H1 (cell line): Measurements from ENCODE around the gene GAR1. TPM values are rescaled to one million over a fixed set of nuclear protein-coding genes. Genes with fewer than 3 reads are reported as not detected.

ENCODE experiments used
- FOSL1 ChIP-seq: IDR thresholded peaks from 2 replicates; pipeline ENCODE4 v1.6.1; 2011; ENCODE audit warnings: mild to moderate bottlenecking, low read depth, low read length, moderate library complexity; ENCODE audit not compliant: insufficient read depth
- POLR2A ChIP-seq, 2 experiments: IDR thresholded peaks; 1 replicate in 1 of 2; 2 replicates in 1 of 2; pipeline ENCODE4 v1.6.1; 2011; ENCODE audit warnings: low read depth in 2 of 2, low read length in 2 of 2, mild to moderate bottlenecking in 2 of 2; ENCODE audit errors: control extremely low read depth in 1 of 2
- RAD21 ChIP-seq, 2 experiments: IDR thresholded peaks in 1 of 2; conservative IDR thresholded peaks in 1 of 2; 2 replicates each; pipeline ENCODE4 v1.6.1; 2011; ENCODE audit warnings: low read depth in 2 of 2, low read length in 2 of 2, improper control_type of control experiment in 1 of 2, inconsistent platforms in 1 of 2, mild to moderate bottlenecking in 1 of 2, moderate library complexity in 1 of 2
- RBBP5 ChIP-seq: IDR thresholded peaks from 2 replicates; pipeline ENCODE4 v1.7.1; 2012; ENCODE audit warnings: low read depth, mild to moderate bottlenecking, inconsistent platforms, low read length, moderate library complexity, borderline replicate concordance
- RNF2 ChIP-seq: fragments of 200-900, 300-1000 bp; sonication (generic); IDR thresholded peaks from 2 replicates; pipeline ENCODE4 v1.7.1; 2016; ENCODE audit warnings: borderline replicate concordance, low read depth, mild to moderate bottlenecking, antibody characterized with exemption, low read length; ENCODE audit not compliant: poor library complexity, severe bottlenecking; ENCODE audit errors: missing control alignments
- SAP30 ChIP-seq: fragments of 300-600 bp; sonication (generic); IDR thresholded peaks from 2 replicates; pipeline ENCODE4 v1.7.1; 2012; ENCODE audit warnings: low read length, moderate library complexity, mild to moderate bottlenecking, inconsistent platforms; ENCODE audit not compliant: insufficient read depth, insufficient replicate concordance
- SIN3A ChIP-seq, 2 experiments: IDR thresholded peaks in 1 of 2; conservative IDR thresholded peaks in 1 of 2; 2 replicates each; pipeline ENCODE4 v1.6.1; 2011 to 2012; ENCODE audit warnings: low read length in 2 of 2, improper control_type of control experiment in 1 of 2, low read depth in 1 of 2, mild to moderate bottlenecking in 1 of 2
- SP2 ChIP-seq: IDR thresholded peaks from 2 replicates; pipeline ENCODE4 v1.6.1; 2012; ENCODE audit warnings: mild to moderate bottlenecking, low read length, inconsistent platforms
- TAF1 ChIP-seq: IDR thresholded peaks from 2 replicates; pipeline ENCODE4 v1.6.1; 2011; ENCODE audit warnings: mild to moderate bottlenecking, low read depth, low read length
- polyA plus RNA-seq, 7 experiments: library from polyadenylated mRNA; depleted of rRNA in 3 of 7; stranded (reverse) in 5 of 7; unstranded in 2 of 7; fragments of >200 nt in 5 of 7; fragments of 200-250 nt in 2 of 7; gene quantifications; 1 replicate in 5 of 7; 2 replicates in 1 of 7; 4 replicates in 1 of 7; pipeline versions ENCODE4 v1.2.1 to v1.2.3, GENCODE V29; 2011 to 2013; ENCODE audit warnings: missing spikeins in 2 of 7, mixed read lengths in 2 of 7
- total RNA-seq: library from RNA; stranded (reverse); fragmentation: NEBNext Ultra II Directional; extraction: Animal tissue kit (Norgen Biotek cat#: 25700); gene quantifications from 2 replicates; pipeline ENCODE4 v1.2.1, GENCODE V29; 2021
- TF ChIP-seq, protein P1 (sequence below): fragments of 300-600 bp; sonication (generic); IDR thresholded peaks from 2 replicates; pipeline ENCODE4 v1.7.1; 2012; ENCODE audit warnings: low read length, moderate library complexity, mild to moderate bottlenecking, inconsistent platforms; ENCODE audit not compliant: insufficient replicate concordance

Gene GAR1
- total and polyA plus RNA-seq, 2 of the 8 experiments (the other 6 are each of a cell fraction or from before 2014, with no cell fraction given): 14.5 to 37.5 TPM

DNA sequence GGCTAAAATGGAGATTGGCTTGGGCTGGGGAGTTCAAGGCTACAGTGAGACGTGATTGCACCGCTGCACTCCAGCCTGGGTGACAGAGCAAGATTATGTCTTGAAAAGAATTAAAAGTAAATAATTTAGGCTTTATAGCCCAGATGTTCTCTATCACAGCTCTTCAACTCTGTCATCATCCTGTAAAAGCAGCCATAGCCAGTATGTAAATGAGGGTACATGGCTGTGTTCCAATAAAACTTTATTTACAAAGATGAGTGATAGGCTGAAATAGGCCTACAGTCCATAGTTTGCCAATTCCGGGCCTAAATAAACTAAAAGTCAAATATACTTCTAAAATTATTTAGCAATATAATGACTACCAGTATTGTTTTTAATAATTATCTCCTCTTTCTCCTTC lies 21.4 kb downstream of the GAR1 start (continued):
- TF ChIP-seq, protein P1, sequence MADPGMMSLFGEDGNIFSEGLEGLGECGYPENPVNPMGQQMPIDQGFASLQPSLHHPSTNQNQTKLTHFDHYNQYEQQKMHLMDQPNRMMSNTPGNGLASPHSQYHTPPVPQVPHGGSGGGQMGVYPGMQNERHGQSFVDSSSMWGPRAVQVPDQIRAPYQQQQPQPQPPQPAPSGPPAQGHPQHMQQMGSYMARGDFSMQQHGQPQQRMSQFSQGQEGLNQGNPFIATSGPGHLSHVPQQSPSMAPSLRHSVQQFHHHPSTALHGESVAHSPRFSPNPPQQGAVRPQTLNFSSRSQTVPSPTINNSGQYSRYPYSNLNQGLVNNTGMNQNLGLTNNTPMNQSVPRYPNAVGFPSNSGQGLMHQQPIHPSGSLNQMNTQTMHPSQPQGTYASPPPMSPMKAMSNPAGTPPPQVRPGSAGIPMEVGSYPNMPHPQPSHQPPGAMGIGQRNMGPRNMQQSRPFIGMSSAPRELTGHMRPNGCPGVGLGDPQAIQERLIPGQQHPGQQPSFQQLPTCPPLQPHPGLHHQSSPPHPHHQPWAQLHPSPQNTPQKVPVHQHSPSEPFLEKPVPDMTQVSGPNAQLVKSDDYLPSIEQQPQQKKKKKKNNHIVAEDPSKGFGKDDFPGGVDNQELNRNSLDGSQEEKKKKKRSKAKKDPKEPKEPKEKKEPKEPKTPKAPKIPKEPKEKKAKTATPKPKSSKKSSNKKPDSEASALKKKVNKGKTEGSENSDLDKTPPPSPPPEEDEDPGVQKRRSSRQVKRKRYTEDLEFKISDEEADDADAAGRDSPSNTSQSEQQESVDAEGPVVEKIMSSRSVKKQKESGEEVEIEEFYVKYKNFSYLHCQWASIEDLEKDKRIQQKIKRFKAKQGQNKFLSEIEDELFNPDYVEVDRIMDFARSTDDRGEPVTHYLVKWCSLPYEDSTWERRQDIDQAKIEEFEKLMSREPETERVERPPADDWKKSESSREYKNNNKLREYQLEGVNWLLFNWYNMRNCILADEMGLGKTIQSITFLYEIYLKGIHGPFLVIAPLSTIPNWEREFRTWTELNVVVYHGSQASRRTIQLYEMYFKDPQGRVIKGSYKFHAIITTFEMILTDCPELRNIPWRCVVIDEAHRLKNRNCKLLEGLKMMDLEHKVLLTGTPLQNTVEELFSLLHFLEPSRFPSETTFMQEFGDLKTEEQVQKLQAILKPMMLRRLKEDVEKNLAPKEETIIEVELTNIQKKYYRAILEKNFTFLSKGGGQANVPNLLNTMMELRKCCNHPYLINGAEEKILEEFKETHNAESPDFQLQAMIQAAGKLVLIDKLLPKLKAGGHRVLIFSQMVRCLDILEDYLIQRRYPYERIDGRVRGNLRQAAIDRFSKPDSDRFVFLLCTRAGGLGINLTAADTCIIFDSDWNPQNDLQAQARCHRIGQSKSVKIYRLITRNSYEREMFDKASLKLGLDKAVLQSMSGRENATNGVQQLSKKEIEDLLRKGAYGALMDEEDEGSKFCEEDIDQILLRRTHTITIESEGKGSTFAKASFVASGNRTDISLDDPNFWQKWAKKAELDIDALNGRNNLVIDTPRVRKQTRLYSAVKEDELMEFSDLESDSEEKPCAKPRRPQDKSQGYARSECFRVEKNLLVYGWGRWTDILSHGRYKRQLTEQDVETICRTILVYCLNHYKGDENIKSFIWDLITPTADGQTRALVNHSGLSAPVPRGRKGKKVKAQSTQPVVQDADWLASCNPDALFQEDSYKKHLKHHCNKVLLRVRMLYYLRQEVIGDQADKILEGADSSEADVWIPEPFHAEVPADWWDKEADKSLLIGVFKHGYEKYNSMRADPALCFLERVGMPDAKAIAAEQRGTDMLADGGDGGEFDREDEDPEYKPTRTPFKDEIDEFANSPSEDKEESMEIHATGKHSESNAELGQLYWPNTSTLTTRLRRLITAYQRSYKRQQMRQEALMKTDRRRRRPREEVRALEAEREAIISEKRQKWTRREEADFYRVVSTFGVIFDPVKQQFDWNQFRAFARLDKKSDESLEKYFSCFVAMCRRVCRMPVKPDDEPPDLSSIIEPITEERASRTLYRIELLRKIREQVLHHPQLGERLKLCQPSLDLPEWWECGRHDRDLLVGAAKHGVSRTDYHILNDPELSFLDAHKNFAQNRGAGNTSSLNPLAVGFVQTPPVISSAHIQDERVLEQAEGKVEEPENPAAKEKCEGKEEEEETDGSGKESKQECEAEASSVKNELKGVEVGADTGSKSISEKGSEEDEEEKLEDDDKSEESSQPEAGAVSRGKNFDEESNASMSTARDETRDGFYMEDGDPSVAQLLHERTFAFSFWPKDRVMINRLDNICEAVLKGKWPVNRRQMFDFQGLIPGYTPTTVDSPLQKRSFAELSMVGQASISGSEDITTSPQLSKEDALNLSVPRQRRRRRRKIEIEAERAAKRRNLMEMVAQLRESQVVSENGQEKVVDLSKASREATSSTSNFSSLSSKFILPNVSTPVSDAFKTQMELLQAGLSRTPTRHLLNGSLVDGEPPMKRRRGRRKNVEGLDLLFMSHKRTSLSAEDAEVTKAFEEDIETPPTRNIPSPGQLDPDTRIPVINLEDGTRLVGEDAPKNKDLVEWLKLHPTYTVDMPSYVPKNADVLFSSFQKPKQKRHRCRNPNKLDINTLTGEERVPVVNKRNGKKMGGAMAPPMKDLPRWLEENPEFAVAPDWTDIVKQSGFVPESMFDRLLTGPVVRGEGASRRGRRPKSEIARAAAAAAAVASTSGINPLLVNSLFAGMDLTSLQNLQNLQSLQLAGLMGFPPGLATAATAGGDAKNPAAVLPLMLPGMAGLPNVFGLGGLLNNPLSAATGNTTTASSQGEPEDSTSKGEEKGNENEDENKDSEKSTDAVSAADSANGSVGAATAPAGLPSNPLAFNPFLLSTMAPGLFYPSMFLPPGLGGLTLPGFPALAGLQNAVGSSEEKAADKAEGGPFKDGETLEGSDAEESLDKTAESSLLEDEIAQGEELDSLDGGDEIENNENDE: no peak
- no peak for TF ChIP-seq RAD21 (IDR thresholded peaks at IDR 0.05 in 1 of 2, conservative IDR thresholded peaks at IDR 0.05 in 1 of 2; ENCODE audit: low read depth in 2 of 2, low read length in 2 of 2)
- no peak for TF ChIP-seq POLR2A (IDR thresholded peaks at IDR 0.05; ENCODE audit: control extremely low read depth in 1 of 2, low read depth in 2 of 2, low read length in 2 of 2)
- no peak for TF ChIP-seq SP2
- TF ChIP-seq SAP30: no peak
- no peak for TF ChIP-seq TAF1
- no peak for TF ChIP-seq RBBP5
- TF ChIP-seq RNF2: no peak
- no peak for TF ChIP-seq SIN3A (conservative IDR thresholded peaks at IDR 0.05 in 1 of 2, IDR thresholded peaks at IDR 0.05 in 1 of 2; ENCODE audit: low read depth in 1 of 2, low read length in 2 of 2)
- no peak for TF ChIP-seq FOSL1
